ENCODE measurements around the gene C16orf86.

Gene C16orf86

GRCh38 chr16:67697422-67698185, 31.0 kb downstream of the C16orf86 start:
- no peak for DNase-seq

DNA sequence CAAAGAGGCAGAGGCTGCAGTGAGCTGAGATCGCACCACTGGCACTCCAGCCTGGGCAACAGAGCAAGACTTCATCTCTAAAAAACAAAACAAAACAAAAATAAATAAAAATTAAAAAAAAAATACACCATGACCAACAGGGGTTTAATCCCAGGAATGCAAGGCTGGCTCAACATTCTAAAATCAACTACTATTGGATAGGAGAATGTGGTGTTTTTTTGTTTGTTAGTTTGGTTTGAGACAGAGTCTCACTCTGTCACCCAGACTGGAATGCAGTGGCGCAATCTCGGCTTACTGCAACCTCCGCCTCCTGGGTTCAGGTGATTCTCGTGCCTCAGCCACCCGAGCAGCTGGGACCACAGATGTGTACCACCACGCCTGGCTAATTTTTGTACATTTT, 32.7 kb downstream of the C16orf86 start:
- DNase-seq, result no peak

DNA sequence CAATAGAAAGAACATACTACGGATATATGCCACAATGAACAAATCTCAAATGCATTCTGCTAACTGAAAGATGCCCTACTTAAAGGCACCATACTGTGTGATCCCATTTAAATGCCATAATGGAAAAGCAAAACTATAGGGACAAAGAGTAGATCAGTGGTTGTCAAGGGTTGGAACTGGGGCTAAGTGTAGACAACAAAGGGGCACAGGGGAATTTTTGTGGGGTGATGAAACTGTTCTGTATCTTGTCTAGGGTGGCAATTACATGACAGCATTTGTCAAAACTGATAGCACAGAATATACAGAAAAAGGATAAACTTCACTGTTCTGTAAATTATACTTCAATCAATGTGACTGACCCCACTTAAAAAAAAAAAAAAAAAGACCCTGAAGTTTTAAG, 34.8 kb downstream of the C16orf86 start:
- no peak for DNase-seq

DNA sequence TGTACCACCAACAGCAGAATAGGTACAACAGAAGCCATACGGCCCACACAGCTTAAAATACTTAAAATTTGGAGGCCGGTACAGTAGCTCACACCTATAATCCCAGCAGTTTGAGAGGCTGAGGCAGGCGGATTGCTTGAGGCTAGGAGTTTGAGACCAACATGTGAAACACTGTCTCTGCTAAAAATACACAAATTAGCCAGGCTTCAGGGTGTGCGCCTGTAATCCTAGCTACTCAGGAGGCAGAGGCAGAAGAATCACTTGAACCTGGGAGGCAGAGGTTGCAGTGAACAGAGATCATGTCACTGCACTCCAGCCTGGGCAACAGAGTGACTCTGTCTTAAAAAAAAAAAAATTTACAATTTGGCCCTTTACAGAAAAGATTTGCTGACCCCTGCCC, 35.5 kb downstream of the C16orf86 start:
- DNase-seq, result no peak

- no peak for DNase-seq
These were observed 37.0 kb downstream of the C16orf86 start for GRCh38 chr16:67703626-67704025.

DNA sequence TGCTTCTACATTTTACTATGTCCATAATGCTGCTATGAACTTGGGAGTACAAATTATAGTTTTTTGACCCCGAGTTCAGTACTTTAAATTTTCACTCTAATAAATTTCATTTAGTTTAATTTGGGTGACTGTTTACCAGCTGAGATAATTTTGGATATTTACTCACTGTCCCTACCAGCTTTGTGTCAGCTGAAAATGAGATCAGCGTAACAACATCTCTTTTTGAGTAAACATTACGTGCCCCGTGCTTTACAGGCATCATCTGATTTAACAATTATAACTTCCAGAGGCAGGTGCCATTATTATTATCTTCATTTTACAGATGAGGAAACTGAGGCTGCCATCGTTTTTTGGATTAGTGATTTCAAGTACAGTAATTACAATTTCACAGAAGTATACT, 37.5 kb downstream of the C16orf86 start:
- no peak for DNase-seq

- DNase-seq, result no peak
These were observed 40.6 kb downstream of the C16orf86 start for GRCh38 chr16:67707210-67707609.

GRCh38 chr16:67707790-67708189, 41.2 kb downstream of the C16orf86 start:
- DNase-seq, result no peak

DNA sequence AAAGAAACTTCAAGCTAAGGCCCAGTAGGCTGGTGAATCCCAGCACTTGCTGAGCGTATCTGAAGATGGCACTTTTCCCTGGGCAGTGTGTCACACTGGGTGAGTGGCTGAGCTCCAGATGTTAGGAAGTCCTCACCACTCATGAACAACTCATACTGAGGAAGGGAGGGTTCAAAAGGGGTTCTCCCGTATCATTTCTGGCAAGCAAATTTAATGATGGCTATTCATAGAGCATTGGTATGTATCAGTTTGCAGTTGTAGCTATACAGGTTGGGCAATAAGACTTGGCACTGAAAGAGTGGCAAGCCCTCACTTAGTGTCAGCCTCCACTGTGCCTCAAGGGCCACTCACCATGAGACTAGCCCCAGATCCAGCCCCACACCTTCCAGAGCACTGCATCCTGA, 41.8 kb downstream of the C16orf86 start:
- no peak for DNase-seq

DNA sequence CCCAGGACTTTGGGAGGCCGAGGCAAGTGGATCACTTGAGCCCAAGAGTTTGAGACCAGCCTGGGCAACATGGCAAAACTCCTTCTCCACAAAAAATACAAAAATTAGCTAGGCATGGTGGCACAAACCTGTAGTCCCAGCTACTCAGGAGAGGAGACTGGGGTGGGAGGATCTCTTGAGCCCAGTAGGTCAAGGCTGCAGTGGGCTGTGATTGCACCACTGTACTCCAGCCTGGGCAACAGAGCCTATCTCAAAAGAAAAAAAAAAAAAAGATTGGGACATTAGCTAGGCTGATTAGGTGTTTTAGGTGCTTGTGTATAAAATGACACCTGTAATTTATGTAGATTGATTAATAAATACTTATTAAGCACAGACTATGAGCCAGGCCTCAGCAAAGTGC, 42.4 kb downstream of the C16orf86 start:
- DNase-seq, result no peak

DNA sequence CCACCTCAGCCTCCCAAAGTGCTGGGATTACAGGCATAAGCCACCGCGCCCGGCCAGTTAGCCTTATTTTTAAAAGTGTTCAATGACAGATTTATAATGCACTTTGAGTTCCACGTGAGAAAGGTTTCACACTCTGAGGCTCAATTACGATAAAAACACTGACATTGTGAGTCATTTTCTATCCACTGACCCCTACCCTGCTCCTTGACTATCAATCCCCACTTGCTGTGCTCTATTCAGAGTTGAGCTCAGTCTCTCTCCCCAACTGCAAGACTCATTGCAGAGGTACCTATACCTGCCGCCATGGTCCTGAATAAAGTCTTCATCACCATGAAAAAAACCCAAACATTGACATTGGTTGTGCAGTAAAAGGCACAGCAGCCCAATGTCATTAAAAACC, 44.0 kb downstream of the C16orf86 start:
- no peak for DNase-seq

DNA sequence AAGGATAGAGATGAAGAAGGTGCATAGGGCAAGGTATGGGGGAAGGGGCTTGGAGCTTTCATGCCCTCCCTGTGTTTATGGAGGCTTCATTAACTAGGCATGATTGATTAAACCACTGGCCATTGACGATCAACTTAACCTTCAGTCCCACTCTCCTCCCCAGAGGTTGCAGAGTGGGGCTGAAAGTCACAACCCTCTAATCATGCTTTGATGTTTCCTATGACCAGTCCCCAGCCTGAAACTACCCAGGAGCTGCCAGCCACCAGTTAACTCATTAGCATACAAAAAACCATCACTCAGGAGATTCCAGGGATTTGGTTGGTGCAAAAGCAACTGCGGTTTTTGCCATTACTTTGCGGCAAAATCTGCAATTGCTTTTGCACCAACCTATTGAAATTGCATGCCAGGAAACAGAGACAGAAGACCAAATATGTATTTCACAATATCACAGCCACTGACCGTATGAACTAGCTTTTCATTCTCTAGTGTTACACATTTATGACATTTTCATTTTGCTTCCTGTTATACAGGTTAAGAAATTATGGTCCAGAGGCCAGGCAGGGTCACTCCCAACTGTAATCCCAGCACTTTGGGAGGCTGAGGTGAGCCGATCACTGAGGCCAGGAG, 47.1 kb downstream of the C16orf86 start:
- no peak for DNase-seq

DNA sequence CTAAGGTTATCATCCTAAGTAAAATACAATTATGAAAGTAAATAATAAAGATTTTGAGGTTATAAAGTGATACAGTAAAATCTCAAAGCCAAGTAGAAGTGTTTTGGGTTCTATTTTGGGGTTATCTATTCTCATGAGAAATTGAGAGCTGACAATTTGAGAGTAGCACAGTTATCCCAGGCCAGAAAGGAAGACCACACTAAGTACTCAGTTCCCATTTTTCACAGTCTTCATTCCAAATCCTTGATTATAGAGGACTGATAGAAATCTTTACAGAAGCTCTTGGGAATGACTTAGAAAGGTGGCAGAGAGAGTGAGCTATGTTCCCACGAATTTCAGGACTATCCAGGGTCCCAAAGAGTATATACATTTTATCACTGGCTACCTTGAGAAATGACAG, 47.9 kb downstream of the C16orf86 start:
- no peak for DNase-seq

- no peak for DNase-seq
These were observed 49.5 kb downstream of the C16orf86 start for GRCh38 chr16:67716097-67716496.
